CD14-positive monocyte (primary cell): Measurements from ENCODE around the gene KCNMA1. TPM values are rescaled to one million over a fixed set of nuclear protein-coding genes. Genes with fewer than 3 reads are reported as not detected.
A peak's percentile ranks its signal among the peaks of the same experiment; 100 is the strongest.

Experiments
- DNase-seq, 3 donors: peaks; one replicate each; pipeline ENCODE4 v3.0.0-alpha.2; 2011 to 2022
- H2AFZ ChIP-seq: 2 replicates; pipeline ENCODE4 v1.6.0; 2012; ENCODE audit warnings: mild to moderate bottlenecking, low read depth, low read length, inconsistent platforms; ENCODE audit not compliant: insufficient read depth, poor library complexity, severe bottlenecking
- H3K27ac ChIP-seq, 2 donors: 1 replicate in 1 of 2; 2 replicates in 1 of 2; pipeline ENCODE4 v1.5.1; 2012 to 2013; ENCODE audit warnings: low read length in 2 of 2, control low read depth in 1 of 2, inconsistent platforms in 1 of 2, low read depth in 1 of 2, mild to moderate bottlenecking in 1 of 2
- H3K27me3 ChIP-seq, 2 donors: one replicate each; pipeline versions ENCODE4 v1.6.0 to v1.6.1; 2011 to 2013; ENCODE audit warnings: low read length in 2 of 2; ENCODE audit not compliant: control insufficient read depth in 2 of 2, insufficient read depth in 2 of 2
- H3K36me3 ChIP-seq, 2 donors: replicated peaks in 1 of 2; 1 replicate in 1 of 2; 2 replicates in 1 of 2; pipeline versions ENCODE4 v1.5.1 to v1.6.1; 2012 to 2013; ENCODE audit warnings: low read length in 2 of 2, control low read depth in 1 of 2, inconsistent platforms in 1 of 2, mild to moderate bottlenecking in 1 of 2; ENCODE audit not compliant: insufficient read depth in 2 of 2, control insufficient read depth in 1 of 2
- H3K4me1 ChIP-seq, 2 donors: 1 replicate in 1 of 2; 2 replicates in 1 of 2; pipeline versions ENCODE4 v1.5.1 to v1.6.1; 2012 to 2013; ENCODE audit warnings: low read length in 2 of 2, control low read depth in 1 of 2, inconsistent platforms in 1 of 2, mild to moderate bottlenecking in 1 of 2, moderate library complexity in 1 of 2; ENCODE audit not compliant: insufficient read depth in 2 of 2, control insufficient read depth in 1 of 2
- H3K4me2 ChIP-seq: replicated peaks from 2 replicates; pipeline ENCODE3; 2012; ENCODE audit warnings: low read length, moderate library complexity, mild to moderate bottlenecking; ENCODE audit not compliant: poor library complexity, severe bottlenecking; ENCODE audit errors: extremely low read depth
- H3K4me3 ChIP-seq, 3 experiments: fragments of 200-600 bp in 1 of 3; sonication (generic) in 1 of 3; replicated peaks in 1 of 3; 1 replicate in 2 of 3; 2 replicates in 1 of 3; pipeline ENCODE4 v1.5.1; 2011 to 2013; ENCODE audit warnings: low read length in 3 of 3, mild to moderate bottlenecking in 3 of 3, control low read depth in 2 of 3, low read depth in 2 of 3, inconsistent platforms in 1 of 3, moderate library complexity in 1 of 3
- H3K79me2 ChIP-seq: 2 replicates; pipeline ENCODE4 v1.6.0; 2012; ENCODE audit warnings: mild to moderate bottlenecking, control low read depth, inconsistent platforms, low read length, moderate library complexity; ENCODE audit not compliant: insufficient read depth
- H3K9ac ChIP-seq: 2 replicates; pipeline ENCODE4 v1.6.0; 2017; ENCODE audit warnings: low read length, mild to moderate bottlenecking; ENCODE audit not compliant: insufficient read depth, poor library complexity, severe bottlenecking
- H3K9me3 ChIP-seq, 2 donors: replicated peaks in 1 of 2; 1 replicate in 1 of 2; 2 replicates in 1 of 2; pipeline versions ENCODE4 v1.5.1 to v1.6.1; 2012 to 2013; ENCODE audit warnings: low read length in 2 of 2, control low read depth in 1 of 2; ENCODE audit not compliant: control insufficient read depth in 1 of 2, insufficient read depth in 1 of 2
- H4K20me1 ChIP-seq: 2 replicates; pipeline ENCODE4 v1.6.0; 2012; ENCODE audit warnings: mild to moderate bottlenecking, low read length, control low read depth, moderate library complexity; ENCODE audit not compliant: insufficient read depth
- H3K27ac Mint-ChIP-seq, 7 donors: one replicate each; pipeline ENCODE4 v1.8.0; 2020; ENCODE audit warnings: mild to moderate bottlenecking in 7 of 7, mixed read lengths in 7 of 7, moderate library complexity in 6 of 7, inconsistent platforms in 2 of 7
- H3K27me3 Mint-ChIP-seq, 3 donors: one replicate each; pipeline ENCODE4 v1.8.0; 2021 to 2022; ENCODE audit warnings: low read depth in 3 of 3, mild to moderate bottlenecking in 3 of 3, mixed read lengths in 3 of 3, moderate library complexity in 3 of 3, inconsistent platforms in 1 of 3
- H3K36me3 Mint-ChIP-seq, 2 donors: one replicate each; pipeline ENCODE4 v1.8.0; 2020; ENCODE audit warnings: mixed read lengths in 2 of 2, inconsistent platforms in 1 of 2, mild to moderate bottlenecking in 1 of 2
- H3K4me1 Mint-ChIP-seq: one replicate; pipeline ENCODE4 v1.8.0; 2020; ENCODE audit warnings: mild to moderate bottlenecking, mixed read lengths
- H3K4me3 Mint-ChIP-seq, 2 donors: one replicate each; pipeline ENCODE4 v1.8.0; 2020; ENCODE audit warnings: mild to moderate bottlenecking in 2 of 2, mixed read lengths in 2 of 2, moderate library complexity in 1 of 2
- H3K9me3 Mint-ChIP-seq, 7 donors: one replicate each; pipeline ENCODE4 v1.8.0; 2020 to 2022; ENCODE audit warnings: mixed read lengths in 7 of 7, mild to moderate bottlenecking in 6 of 7, moderate library complexity in 6 of 7, inconsistent platforms in 2 of 7
- WGBS: methylation state at CpG from one replicate; pipeline ENCODE4 v1.1.5; 2013; ENCODE audit warnings: missing lambda C conversion rate; ENCODE audit not compliant: insufficient coverage; 5-methylcytosine and 5-hydroxymethylcytosine counted together
- intact Hi-C, 2 donors: fragments of 100-400 bp; cut with micrococcal nuclease; formaldehyde crosslinking; loops; one replicate each; pipeline versions ENCODE4 v1.15.0 to v1.15.1; 2023
- polyA plus RNA-seq, 3 donors: library from polyadenylated mRNA; depleted of rRNA in 1 of 3; unstranded in 2 of 3; stranded (reverse) in 1 of 3; fragments of 300-500 nt in 2 of 3; fragments of >200 nt in 1 of 3; fragmentation: Illumina TruSeq in 2 of 3; gene quantifications; 1 replicate in 2 of 3; 2 replicates in 1 of 3; pipeline ENCODE4 v1.2.3, GENCODE V29; 2012 to 2021
- TF ChIP-seq, protein P1 (sequence below): fragments of 200-600 bp; IDR thresholded peaks from one replicate; pipeline ENCODE4 v1.8.0; 2022; ENCODE audit warnings: antibody characterized with exemption, mild to moderate bottlenecking

The KCNMA1 gene
- polyA plus RNA-seq, 3 donors: 0.11 to 1.0 TPM; not detected in 1

DNA sequence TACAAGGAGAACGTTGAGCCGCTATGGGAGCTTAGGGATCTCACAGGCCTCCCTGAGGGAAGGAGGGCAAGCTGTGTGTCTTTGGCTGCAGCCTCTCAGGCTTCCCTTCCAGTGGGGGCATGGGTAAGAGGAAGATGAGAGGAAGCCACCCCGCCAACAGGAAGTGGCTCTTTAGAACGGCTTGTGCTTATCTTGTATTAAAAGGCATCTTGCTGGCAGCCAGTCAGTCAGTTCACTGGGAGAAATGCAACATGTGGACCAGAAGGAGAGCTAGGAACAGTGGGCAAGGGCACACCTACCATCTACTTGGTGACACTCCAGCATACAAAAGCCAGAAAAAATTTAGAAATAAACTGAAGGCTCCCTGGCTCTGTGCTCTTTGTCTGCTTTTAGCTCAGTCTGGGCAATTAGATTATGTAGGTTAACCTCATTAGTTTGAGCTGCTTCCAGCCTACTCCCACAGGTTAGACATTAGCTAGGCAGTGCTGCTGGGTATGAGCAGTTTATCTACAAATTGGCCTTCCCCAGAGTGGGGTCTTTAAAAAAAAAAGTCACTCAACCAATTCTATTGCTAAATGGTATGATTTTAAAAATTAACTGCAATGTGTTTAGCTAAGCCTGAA lies 595.9 kb downstream of the KCNMA1 start:
- Histone ChIP-seq H3K27ac (no peak overlapping the region), H3K9ac (no peak overlapping the region), H3K4me2 (no peak overlapping the region), H3K79me2 (no peaks in the 10 kb centered on the region), H3K4me1 (peaks cover 7 to 8% of the 10 kb centered on the region in 2 donors), H3K9me3 (no peaks in the 10 kb centered on the region), H4K20me1 (no peaks in the 10 kb centered on the region), H3K27me3 (no peaks in the 10 kb centered on the region), H3K36me3 (no peaks in the 10 kb centered on the region), H2AFZ (peak overlapping the region; percentile 60), H3K4me3 (no peak overlapping the region)
- TF ChIP-seq, protein P1, sequence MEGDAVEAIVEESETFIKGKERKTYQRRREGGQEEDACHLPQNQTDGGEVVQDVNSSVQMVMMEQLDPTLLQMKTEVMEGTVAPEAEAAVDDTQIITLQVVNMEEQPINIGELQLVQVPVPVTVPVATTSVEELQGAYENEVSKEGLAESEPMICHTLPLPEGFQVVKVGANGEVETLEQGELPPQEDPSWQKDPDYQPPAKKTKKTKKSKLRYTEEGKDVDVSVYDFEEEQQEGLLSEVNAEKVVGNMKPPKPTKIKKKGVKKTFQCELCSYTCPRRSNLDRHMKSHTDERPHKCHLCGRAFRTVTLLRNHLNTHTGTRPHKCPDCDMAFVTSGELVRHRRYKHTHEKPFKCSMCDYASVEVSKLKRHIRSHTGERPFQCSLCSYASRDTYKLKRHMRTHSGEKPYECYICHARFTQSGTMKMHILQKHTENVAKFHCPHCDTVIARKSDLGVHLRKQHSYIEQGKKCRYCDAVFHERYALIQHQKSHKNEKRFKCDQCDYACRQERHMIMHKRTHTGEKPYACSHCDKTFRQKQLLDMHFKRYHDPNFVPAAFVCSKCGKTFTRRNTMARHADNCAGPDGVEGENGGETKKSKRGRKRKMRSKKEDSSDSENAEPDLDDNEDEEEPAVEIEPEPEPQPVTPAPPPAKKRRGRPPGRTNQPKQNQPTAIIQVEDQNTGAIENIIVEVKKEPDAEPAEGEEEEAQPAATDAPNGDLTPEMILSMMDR: no peak
- H3K36me3 Mint-ChIP-seq: no peaks in the 10 kb centered on the region
- peak; percentile 3 to 24 (median 4) for DNase-seq
- WGBS: 49% methylated on average over 2 of the region's 4 CpGs
- H3K27ac Mint-ChIP-seq: peak overlapping the region in 1 of 7 donors; percentile 15
- peak overlapping the region in 1 of 2 donors; percentile 24 for H3K4me3 Mint-ChIP-seq
- H3K27me3 Mint-ChIP-seq: peaks cover 0 to 10% (median 2%) of the 10 kb centered on the region in 3 donors
- intact Hi-C loops: no loop called here
- no peaks in the 10 kb centered on the region for H3K9me3 Mint-ChIP-seq
- H3K4me1 Mint-ChIP-seq: peaks cover 10% of the 10 kb centered on the region

DNA sequence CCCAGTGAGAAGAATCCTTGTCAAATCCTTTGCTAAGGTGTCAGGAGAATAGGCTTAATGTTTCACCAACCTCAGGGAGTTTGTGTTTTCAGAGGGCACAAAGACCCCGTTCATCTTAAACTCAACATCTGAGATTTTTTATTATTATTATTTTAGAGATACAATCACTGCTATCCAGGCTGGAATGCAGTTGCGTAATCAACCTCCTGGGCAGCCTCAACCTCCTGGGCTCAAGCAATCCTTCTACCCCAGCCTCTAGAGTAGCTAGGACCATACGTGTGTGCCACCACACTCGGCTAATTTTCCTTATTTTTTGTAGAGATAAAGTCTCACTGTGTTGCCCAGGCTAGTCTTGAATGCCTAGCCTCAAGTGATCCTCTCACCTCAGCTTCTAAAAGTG lies 599.2 kb downstream of the KCNMA1 start:
- Histone ChIP-seq H4K20me1 (no peaks in the 10 kb centered on the region), H3K9me3 (no peaks in the 10 kb centered on the region), H3K9ac (no peak overlapping the region), H3K4me1 (peaks cover 7 to 8% of the 10 kb centered on the region in 2 donors), H2AFZ (no peak overlapping the region), H3K4me2 (no peak overlapping the region), H3K79me2 (no peaks in the 10 kb centered on the region), H3K4me3 (no peak overlapping the region), H3K27ac (no peak overlapping the region), H3K27me3 (no peaks in the 10 kb centered on the region), H3K36me3 (no peaks in the 10 kb centered on the region)
- H3K36me3 Mint-ChIP-seq: no peaks in the 10 kb centered on the region
- H3K27me3 Mint-ChIP-seq: peaks cover 0 to 9% (median 5%) of the 10 kb centered on the region in 3 donors
- no peaks in the 10 kb centered on the region for H3K9me3 Mint-ChIP-seq
- DNase-seq: no peak
- intact Hi-C loops: no loop called here
- no peak overlapping the region for H3K27ac Mint-ChIP-seq
- no peak overlapping the region for H3K4me3 Mint-ChIP-seq
- H3K4me1 Mint-ChIP-seq: peaks cover 10% of the 10 kb centered on the region
- TF ChIP-seq, protein P1: no peak
- no CpG with 5 or more reads among the region's 4 CpGs for WGBS
